OCI-LY7 (cell line): ENCODE results near the gene PHACTR1.

Experiments
- EZH2phosphoT487 ChIP-seq: fragments of 200-600 bp; sonication (generic); IDR thresholded peaks from 2 replicates; pipeline ENCODE4 v1.6.1; 2018; ENCODE audit warnings: low read depth, borderline replicate concordance, mild to moderate bottlenecking, mixed run types, antibody characterized with exemption, low read length, moderate library complexity, mixed read lengths
- TF ChIP-seq, protein P1 (sequence below): fragments of 200-600 bp; sonication (generic); conservative IDR thresholded peaks from 2 replicates; pipeline ENCODE4 v1.5.1; 2014; ENCODE audit warnings: mild to moderate bottlenecking, antibody characterized with exemption, low read length, moderate library complexity, mixed read lengths

DNA sequence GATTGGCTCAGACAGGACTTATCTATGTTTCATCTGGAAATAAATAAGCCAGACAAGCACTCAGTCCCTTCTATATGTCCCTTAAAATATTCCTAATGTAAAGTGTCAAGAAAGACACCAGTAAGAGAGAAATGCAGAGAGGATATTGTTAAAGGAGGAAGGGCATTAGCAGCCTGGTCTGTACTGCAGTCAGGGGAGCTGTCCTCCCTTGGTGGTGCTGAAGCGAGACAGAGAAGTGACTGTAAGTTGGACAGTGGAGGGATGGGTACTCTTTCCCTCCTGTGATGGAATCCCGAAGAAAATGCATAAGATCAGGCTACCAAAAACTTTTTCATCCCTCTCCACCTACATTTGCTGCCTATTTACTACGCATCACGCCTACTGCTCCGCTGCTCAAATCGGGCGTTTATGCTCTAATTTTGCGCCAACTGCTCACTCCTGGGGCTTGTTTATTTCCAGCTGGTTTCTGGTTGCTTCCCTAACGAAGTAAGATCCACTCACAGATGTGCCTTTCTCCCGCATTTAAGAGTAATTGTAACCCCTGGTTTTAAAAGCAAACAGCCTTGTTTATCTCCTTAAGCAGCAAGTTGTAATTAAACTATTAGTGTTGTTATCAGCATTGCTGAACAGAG is 35.2 kb downstream of the PHACTR1 start:
- TF ChIP-seq, protein P1, sequence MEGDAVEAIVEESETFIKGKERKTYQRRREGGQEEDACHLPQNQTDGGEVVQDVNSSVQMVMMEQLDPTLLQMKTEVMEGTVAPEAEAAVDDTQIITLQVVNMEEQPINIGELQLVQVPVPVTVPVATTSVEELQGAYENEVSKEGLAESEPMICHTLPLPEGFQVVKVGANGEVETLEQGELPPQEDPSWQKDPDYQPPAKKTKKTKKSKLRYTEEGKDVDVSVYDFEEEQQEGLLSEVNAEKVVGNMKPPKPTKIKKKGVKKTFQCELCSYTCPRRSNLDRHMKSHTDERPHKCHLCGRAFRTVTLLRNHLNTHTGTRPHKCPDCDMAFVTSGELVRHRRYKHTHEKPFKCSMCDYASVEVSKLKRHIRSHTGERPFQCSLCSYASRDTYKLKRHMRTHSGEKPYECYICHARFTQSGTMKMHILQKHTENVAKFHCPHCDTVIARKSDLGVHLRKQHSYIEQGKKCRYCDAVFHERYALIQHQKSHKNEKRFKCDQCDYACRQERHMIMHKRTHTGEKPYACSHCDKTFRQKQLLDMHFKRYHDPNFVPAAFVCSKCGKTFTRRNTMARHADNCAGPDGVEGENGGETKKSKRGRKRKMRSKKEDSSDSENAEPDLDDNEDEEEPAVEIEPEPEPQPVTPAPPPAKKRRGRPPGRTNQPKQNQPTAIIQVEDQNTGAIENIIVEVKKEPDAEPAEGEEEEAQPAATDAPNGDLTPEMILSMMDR: no peak
- TF ChIP-seq EZH2phosphoT487: no peak
